Parathyroid adenoma (tissue), 2 donors: ENCODE data around the gene RUNX2.

Source experiments
- H2AFZ ChIP-seq: fragments of 300-600 bp; sonication (generic); one replicate; pipeline ENCODE4 v1.7.0; 2017; ENCODE audit warnings: antibody characterized with exemption, mild to moderate bottlenecking
- H3K27ac ChIP-seq: fragments of 300-600 bp; sonication (generic); one replicate; pipeline ENCODE4 v1.7.0; 2017
- H3K27me3 ChIP-seq: fragments of 300-600 bp; sonication (generic); one replicate; pipeline ENCODE4 v1.7.0; 2017; ENCODE audit warnings: low read length; ENCODE audit not compliant: control insufficient read depth, insufficient read depth
- H3K36me3 ChIP-seq: fragments of 300-600 bp; sonication (generic); one replicate; pipeline ENCODE4 v1.7.0; 2017; ENCODE audit warnings: low read length; ENCODE audit not compliant: control insufficient read depth, insufficient read depth
- H3K4me1 ChIP-seq: fragments of 300-600 bp; sonication (generic); one replicate; pipeline ENCODE4 v1.7.0; 2017; ENCODE audit warnings: control low read depth
- H3K4me2 ChIP-seq: fragments of 300-600 bp; sonication (generic); one replicate; pipeline ENCODE4 v1.7.0; 2017; ENCODE audit warnings: low read length
- H3K4me3 ChIP-seq: fragments of 300-600 bp; sonication (generic); one replicate; pipeline ENCODE4 v1.7.0; 2017; ENCODE audit warnings: low read depth, low read length
- H3K79me2 ChIP-seq: fragments of 300-600 bp; sonication (generic); one replicate; pipeline ENCODE4 v1.7.0; 2017; ENCODE audit warnings: control low read depth
- H3K9ac ChIP-seq: fragments of 300-600 bp; sonication (generic); one replicate; pipeline ENCODE4 v1.7.0; 2017; ENCODE audit warnings: mild to moderate bottlenecking
- H3K9me3 ChIP-seq: fragments of 300-600 bp; sonication (generic); one replicate; pipeline ENCODE4 v1.7.0; 2017; ENCODE audit warnings: low read length; ENCODE audit not compliant: control insufficient read depth
- TF ChIP-seq, protein P1 (sequence below): fragments of 300-600 bp; sonication (generic); IDR thresholded peaks from one replicate; pipeline ENCODE4 v1.7.0; 2017; ENCODE audit warnings: antibody characterized with exemption, mild to moderate bottlenecking
- donor health status: primary hyperparathyroidism.

RUNX2 gene

DNA sequence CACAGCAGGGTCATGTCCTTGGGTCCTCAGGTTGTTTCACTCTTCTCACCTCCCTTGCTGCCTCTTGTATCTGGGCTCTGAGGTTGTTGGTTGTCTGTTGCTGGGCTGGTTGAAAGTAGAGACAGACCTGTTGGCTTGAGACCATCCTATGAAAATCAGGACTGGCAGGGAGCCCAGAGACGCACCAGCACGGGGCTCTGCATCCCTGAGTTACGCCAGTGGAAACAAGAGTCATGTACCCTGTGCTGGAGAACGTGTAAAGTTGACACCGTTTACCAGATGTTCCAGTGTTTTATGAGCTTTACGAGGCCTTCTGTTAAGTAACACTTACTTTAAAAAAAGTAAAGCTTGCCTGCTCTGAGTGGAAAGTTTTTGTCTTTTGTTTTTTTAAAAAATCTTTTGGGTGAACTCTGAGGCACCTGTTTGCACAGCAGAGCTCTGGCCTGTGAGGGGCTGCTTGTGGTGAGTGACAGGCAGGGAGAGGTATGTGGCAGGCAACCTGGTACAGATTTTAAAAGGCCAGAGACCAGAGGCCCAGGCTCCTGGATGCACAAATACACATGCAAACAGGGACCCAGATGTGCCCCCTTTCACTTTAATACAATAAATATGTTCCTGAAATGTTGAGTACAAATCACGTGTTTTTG, 309.6 kb downstream of the RUNX2 start:
- no peaks in the 10 kb centered on the region for H3K79me2 ChIP-seq
- H3K27me3 ChIP-seq, result no peaks in the 10 kb centered on the region
- no peaks in the 10 kb centered on the region for H3K4me1 ChIP-seq
- no peak overlapping the region for H2AFZ ChIP-seq
- H3K4me3 ChIP-seq, result no peak overlapping the region
- H3K9ac ChIP-seq, result no peak overlapping the region
- no peak overlapping the region for H3K27ac ChIP-seq
- TF ChIP-seq, protein P1, sequence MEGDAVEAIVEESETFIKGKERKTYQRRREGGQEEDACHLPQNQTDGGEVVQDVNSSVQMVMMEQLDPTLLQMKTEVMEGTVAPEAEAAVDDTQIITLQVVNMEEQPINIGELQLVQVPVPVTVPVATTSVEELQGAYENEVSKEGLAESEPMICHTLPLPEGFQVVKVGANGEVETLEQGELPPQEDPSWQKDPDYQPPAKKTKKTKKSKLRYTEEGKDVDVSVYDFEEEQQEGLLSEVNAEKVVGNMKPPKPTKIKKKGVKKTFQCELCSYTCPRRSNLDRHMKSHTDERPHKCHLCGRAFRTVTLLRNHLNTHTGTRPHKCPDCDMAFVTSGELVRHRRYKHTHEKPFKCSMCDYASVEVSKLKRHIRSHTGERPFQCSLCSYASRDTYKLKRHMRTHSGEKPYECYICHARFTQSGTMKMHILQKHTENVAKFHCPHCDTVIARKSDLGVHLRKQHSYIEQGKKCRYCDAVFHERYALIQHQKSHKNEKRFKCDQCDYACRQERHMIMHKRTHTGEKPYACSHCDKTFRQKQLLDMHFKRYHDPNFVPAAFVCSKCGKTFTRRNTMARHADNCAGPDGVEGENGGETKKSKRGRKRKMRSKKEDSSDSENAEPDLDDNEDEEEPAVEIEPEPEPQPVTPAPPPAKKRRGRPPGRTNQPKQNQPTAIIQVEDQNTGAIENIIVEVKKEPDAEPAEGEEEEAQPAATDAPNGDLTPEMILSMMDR, result no peak
- no peaks in the 10 kb centered on the region for H3K36me3 ChIP-seq
- H3K4me2 ChIP-seq, result no peak overlapping the region
- no peaks in the 10 kb centered on the region for H3K9me3 ChIP-seq

DNA sequence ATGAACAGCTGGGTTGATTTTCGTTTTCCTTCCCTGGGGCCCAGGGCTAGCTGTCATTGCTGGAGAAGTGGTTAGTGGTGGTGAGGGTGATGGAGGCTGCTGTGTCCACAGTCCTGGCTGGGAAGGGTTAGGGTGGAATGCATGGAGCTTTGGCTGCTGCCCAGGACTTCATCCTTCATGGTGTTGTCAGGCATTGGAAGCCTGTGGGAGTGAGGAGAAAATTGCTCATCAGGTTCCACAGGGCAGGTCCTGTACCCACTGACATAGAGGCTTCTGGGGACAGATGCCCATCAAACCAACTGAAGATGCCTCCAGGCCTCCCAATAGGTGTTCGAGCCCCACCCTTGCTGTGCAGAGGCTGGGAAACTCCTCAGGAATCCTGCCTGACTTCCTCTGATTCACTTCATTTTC, 312.0 kb downstream of the RUNX2 start:
- Histone ChIP-seq H3K79me2 (no peaks in the 10 kb centered on the region), H2AFZ (no peak overlapping the region), H3K9me3 (no peaks in the 10 kb centered on the region), H3K4me2 (no peak overlapping the region), H3K4me1 (no peaks in the 10 kb centered on the region), H3K4me3 (no peak overlapping the region), H3K9ac (no peak overlapping the region), H3K27ac (no peak overlapping the region), H3K27me3 (no peaks in the 10 kb centered on the region), H3K36me3 (no peaks in the 10 kb centered on the region)
- TF ChIP-seq, protein P1, result no peak

DNA sequence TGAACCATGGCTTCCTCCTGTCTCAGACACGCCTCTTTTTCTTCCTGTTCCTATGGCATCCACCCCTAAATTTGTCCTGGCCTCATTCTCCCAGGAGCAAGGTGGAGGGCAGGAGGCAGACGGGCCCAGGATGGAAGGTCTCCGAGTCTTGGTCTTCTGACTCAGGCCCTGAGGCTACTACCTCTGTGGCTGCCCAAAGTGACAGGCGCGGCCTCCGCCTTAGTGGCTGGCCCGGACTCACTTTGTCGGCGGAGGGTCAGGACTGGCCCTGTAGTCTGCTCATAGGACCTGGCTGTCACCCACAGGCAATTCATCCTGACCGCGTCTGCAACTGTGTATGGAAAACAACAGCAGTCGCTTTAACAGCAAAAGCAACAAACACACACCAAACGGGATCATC, 312.7 kb downstream of the RUNX2 start:
- H3K4me3 ChIP-seq, result no peak overlapping the region
- no peak overlapping the region for H3K4me2 ChIP-seq
- H3K9ac ChIP-seq, result no peak overlapping the region
- no peaks in the 10 kb centered on the region for H3K9me3 ChIP-seq
- TF ChIP-seq, protein P1, result no peak
- H3K27ac ChIP-seq, result no peak overlapping the region
- no peaks in the 10 kb centered on the region for H3K79me2 ChIP-seq
- H3K27me3 ChIP-seq, result no peaks in the 10 kb centered on the region
- no peaks in the 10 kb centered on the region for H3K36me3 ChIP-seq
- no peak overlapping the region for H2AFZ ChIP-seq
- no peaks in the 10 kb centered on the region for H3K4me1 ChIP-seq

DNA sequence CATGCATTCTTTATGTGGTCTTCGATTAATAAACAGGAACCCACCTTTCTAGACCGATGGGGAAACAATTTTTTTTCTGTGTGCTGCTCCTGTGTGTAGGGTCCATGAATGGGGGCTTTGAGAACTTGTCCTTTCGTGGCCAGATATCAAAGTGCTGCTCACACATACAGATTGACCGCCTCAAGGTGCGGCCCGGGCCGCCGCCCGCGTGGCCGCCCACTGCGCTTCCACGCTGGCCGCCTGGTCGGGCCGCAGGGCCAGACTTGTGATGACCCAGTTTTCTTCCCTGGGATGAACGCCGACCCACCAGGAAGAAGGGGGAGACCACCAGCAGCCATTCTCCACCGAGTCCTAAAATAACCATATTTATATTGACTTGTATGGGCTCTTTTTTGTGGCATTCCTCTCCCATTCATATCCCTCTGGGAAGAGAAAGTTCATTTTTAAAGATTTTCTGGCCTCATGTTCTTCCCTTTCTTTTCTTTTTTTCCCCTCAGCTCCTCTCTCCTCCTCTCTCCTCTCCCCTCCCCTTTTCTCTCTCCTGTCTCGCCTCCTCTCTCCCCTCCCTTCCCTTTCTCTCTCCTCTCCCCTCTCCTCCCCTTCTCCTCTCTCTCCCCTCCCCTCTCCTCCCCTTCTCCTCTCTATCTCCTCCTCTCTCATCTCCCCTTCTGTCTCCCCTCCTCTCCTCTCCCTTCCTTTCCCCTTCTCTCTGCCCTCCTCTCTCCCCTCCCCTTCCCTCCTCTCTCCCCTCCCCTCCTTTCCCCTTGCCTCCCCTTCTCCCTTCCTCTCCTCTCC, 314.4 kb downstream of the RUNX2 start:
- no peak overlapping the region for H3K4me2 ChIP-seq
- H3K27ac ChIP-seq, result no peak overlapping the region
- no peaks in the 10 kb centered on the region for H3K9me3 ChIP-seq
- H3K36me3 ChIP-seq, result no peaks in the 10 kb centered on the region
- H2AFZ ChIP-seq, result no peak overlapping the region
- H3K79me2 ChIP-seq, result no peaks in the 10 kb centered on the region
- H3K27me3 ChIP-seq, result no peaks in the 10 kb centered on the region
- H3K4me1 ChIP-seq, result no peaks in the 10 kb centered on the region
- H3K4me3 ChIP-seq, result no peak overlapping the region
- TF ChIP-seq, protein P1, result no peak
- no peak overlapping the region for H3K9ac ChIP-seq

DNA sequence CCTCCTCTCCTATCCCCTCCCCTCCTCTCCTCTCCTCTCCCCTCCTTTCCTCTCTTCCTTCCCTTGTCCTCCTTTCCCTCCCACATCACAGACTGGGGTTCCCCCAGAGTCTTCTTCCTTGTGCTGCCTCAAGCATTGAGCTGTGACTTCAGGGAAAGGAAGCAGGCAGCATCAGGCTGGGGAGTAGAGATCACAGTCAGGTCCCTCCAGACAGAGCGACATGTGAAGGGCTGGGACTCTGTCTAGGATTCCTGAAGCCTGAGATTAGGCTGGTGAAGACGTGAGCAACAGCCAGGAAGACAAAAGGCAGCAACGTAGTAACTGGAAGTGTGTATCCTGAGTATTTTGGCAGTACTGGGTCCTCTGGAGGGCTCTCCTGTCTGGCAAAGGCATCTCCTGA, 315.0 kb downstream of the RUNX2 start:
- TF ChIP-seq, protein P1, result no peak

More for the DNA sequence above, 315.0 kb downstream of the RUNX2 start:
- no peak overlapping the region for H3K4me2 ChIP-seq
- no peak overlapping the region for H3K4me3 ChIP-seq
- H3K9me3 ChIP-seq, result no peaks in the 10 kb centered on the region
- no peaks in the 10 kb centered on the region for H3K79me2 ChIP-seq
- no peaks in the 10 kb centered on the region for H3K4me1 ChIP-seq
- H3K27ac ChIP-seq, result no peak overlapping the region
- H2AFZ ChIP-seq, result no peak overlapping the region
- no peaks in the 10 kb centered on the region for H3K36me3 ChIP-seq
- H3K27me3 ChIP-seq, result no peaks in the 10 kb centered on the region
- no peak overlapping the region for H3K9ac ChIP-seq
